Ovary (tissue), 9 donors: ENCODE results near the gene KRT86. TPM values are rescaled to one million over a fixed set of nuclear protein-coding genes. Genes with fewer than 3 reads are reported as not detected.

Source experiments
- DNase-seq, 5 donors: peaks; one replicate each; pipeline ENCODE4 v3.0.0-alpha.2; 2019 to 2020
- H3K27ac ChIP-seq, 2 donors: fragments of 200-600 bp; one replicate each; pipeline versions ENCODE4 v1.5.1 to v1.8.0; 2019 to 2022
- H3K27me3 ChIP-seq: fragments of 200-600 bp; one replicate; pipeline ENCODE4 v1.8.0; 2022
- H3K36me3 ChIP-seq: fragments of 200-600 bp; sonication (generic); one replicate; pipeline ENCODE4 v1.5.1; 2019
- H3K4me1 ChIP-seq: one replicate; pipeline ENCODE4 v1.8.1; 2013; ENCODE audit warnings: mild to moderate bottlenecking, moderate library complexity; ENCODE audit not compliant: insufficient read depth
- H3K4me3 ChIP-seq: fragments of 200-600 bp; sonication (generic); one replicate; pipeline ENCODE4 v1.5.1; 2017
- H3K9me3 ChIP-seq, 2 donors: fragments of 200-600 bp in 1 of 2; sonication (generic) in 1 of 2; one replicate each; pipeline versions ENCODE4 v1.5.1 to v1.8.1; 2013 to 2019; ENCODE audit warnings: mild to moderate bottlenecking in 1 of 2, moderate library complexity in 1 of 2
- EP300 ChIP-seq: sonication (generic); formaldehyde crosslinking; IDR thresholded peaks from one replicate; pipeline ENCODE4 v1.6.1; 2017; ENCODE audit warnings: antibody characterized with exemption
- POLR2A ChIP-seq: fragments of 450-650 bp; IDR thresholded peaks from one replicate; pipeline ENCODE4 v1.6.1; 2017; ENCODE audit warnings: antibody characterized with exemption, mild to moderate bottlenecking, moderate library complexity
- WGBS, 3 donors: extraction: QIAGEN DNeasy Blood & Tissue Kit in 1 of 3; methylation state at CpG; one replicate each; pipeline versions ENCODE4 v1.1.5 to v1.1.7; 2013 to 2017; 5-methylcytosine and 5-hydroxymethylcytosine counted together
- intact Hi-C, 4 donors: fragments of 100-400 bp; cut with DNase I; formaldehyde crosslinking; loops; one replicate each; pipeline versions ENCODE4 v1.11.0 to v1.15.1; 2022 to 2023
- polyA plus RNA-seq, 2 donors: library from polyadenylated mRNA; stranded (reverse); fragments of 200-250 nt in 1 of 2; fragments of 350-450 nt in 1 of 2; fragmentation: Illumina TruSeq in 1 of 2; extraction: RNeasy Lipid Tissue Mini Kit (QIAGEN cat#74804) in 1 of 2; gene quantifications; one replicate each; pipeline ENCODE4 v1.2.3, GENCODE V29; 2013 to 2014
- total RNA-seq, 7 donors: library from RNA; depleted of rRNA in 2 of 7; stranded (reverse); fragments of >200 nt in 2 of 7; fragmentation: NEBNext Ultra II Directional in 3 of 7; extraction: Animal tissue kit (Norgen Biotek cat#: 25700) in 3 of 7; gene quantifications; one replicate each; pipeline versions ENCODE4 v1.1.0 to v1.2.4, GENCODE V29; 2016 to 2023
- TF ChIP-seq, protein P1 (sequence below), 3 donors: fragments of 450-650 bp in 2 of 3; fragments of 200-600 bp in 1 of 3; IDR thresholded peaks; one replicate each; pipeline versions ENCODE4 v1.5.1 to v1.8.0; 2016 to 2022; ENCODE audit warnings: antibody characterized with exemption in 3 of 3, mild to moderate bottlenecking in 1 of 3
- donor health status: DM: no; HTN: no; CAD: no; lungs with moderate emphysema.
- donor health status: DM: no; HTN: no; CAD: no.
- donor health status: Bipolar disorder and iron deficiency.
- donor health status: DM: yes; HTN: yes; CAD: no.
- donor health status: DM: no; HTN: no; CAD: no.
- donor health status: DM: yes; HTN: yes; CAD: no.

KRT86 gene
- total and polyA plus RNA-seq, 9 donors = 0.69 TPM; not detected in 8

DNA sequence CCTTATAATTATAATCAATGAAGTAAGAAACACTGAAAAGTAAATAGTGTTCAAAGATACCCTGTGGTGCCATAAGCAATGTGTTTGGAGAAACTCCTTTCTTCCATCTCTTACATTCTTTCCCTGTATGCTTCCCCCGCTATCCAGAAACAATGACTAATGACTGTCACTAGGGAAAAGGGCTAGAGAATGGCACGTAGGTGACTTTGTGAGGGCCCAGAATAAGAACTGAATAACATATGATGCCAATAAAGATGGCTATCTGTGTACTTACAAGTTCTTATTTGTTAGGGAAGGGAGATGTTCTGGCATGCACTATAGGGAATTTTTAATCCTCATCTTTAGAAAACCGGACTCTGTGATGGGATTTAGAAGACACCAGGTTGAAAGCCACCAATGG, 46.1 kb upstream of the KRT86 start:
- Histone ChIP-seq H3K9me3 (no peaks in the 10 kb centered on the region), H3K27me3 (no peaks in the 10 kb centered on the region), H3K36me3 (no peaks in the 10 kb centered on the region), H3K27ac (no peak overlapping the region), H3K4me3 (no peak overlapping the region), H3K4me1 (peaks cover 7% of the 10 kb centered on the region)
- TF ChIP-seq, protein P1, sequence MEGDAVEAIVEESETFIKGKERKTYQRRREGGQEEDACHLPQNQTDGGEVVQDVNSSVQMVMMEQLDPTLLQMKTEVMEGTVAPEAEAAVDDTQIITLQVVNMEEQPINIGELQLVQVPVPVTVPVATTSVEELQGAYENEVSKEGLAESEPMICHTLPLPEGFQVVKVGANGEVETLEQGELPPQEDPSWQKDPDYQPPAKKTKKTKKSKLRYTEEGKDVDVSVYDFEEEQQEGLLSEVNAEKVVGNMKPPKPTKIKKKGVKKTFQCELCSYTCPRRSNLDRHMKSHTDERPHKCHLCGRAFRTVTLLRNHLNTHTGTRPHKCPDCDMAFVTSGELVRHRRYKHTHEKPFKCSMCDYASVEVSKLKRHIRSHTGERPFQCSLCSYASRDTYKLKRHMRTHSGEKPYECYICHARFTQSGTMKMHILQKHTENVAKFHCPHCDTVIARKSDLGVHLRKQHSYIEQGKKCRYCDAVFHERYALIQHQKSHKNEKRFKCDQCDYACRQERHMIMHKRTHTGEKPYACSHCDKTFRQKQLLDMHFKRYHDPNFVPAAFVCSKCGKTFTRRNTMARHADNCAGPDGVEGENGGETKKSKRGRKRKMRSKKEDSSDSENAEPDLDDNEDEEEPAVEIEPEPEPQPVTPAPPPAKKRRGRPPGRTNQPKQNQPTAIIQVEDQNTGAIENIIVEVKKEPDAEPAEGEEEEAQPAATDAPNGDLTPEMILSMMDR (IDR thresholded peaks at IDR 0.05) = no peak
- TF ChIP-seq EP300 = no peak
- TF ChIP-seq POLR2A = no peak
- intact Hi-C loops = no loop called here
- no peak for DNase-seq
- 69 to 76% (median 75%) methylated on average over 3 of the region's 3 CpGs for WGBS, 3 donors

DNA sequence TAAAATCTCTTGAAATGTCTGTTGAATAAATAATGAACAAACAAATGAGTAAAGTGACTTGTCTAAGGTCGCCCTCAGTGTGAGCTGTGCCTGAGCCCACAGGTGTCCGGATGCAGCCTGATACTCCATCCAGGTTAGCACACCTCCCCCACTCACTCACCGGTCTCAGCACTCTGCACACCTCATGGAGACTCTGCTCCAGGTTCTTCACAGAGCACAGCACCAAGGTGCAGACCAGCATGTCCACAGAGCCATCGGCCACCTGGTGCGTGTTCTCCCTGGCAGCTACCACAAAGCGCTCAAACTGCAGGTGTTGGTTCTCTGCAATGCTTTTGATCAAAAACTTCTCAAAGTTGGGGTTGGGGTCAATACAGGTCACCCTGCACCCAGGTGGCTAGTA, 45.5 kb upstream of the KRT86 start:
- no peak overlapping the region for H3K4me3 ChIP-seq
- no peaks in the 10 kb centered on the region for H3K27me3 ChIP-seq
- no peak for TF ChIP-seq POLR2A
- TF ChIP-seq, protein P1 (IDR thresholded peaks at IDR 0.05) = no peak
- TF ChIP-seq EP300 = no peak
- H3K27ac ChIP-seq = no peak overlapping the region
- WGBS, 3 donors = 95 to 97% (median 95%) methylated on average over 6 of the region's 6 CpGs
- H3K4me1 ChIP-seq = peaks cover 7% of the 10 kb centered on the region
- H3K36me3 ChIP-seq = no peaks in the 10 kb centered on the region
- no peaks in the 10 kb centered on the region for H3K9me3 ChIP-seq
- DNase-seq = no peak
- intact Hi-C loops = no loop called here

DNA sequence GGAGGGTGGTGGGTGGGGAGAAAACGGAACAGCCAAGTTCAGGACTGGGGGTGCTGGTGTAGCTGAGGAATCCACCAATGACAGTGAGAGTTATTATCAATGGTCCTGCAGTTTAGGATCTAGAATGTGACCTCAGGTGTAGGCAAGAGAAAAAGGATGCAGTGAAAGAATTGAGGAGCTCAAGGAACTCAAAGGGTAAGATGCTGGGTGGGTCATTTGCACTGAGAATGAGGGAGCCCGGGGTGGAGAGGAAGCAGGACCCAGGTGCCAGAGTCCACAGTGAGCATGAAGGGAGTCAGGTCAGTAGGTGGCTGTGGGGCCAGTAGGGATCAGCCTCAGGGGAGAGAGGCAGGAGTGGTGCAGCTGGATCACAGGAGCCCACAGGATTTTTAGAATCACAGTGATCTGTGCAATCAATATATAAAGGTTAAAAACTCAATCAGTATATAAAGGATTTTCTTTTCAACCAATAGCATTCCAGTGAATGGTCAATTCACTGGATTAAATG, 44.6 kb upstream of the KRT86 start:
- H3K27ac ChIP-seq = no peak overlapping the region
- TF ChIP-seq, protein P1 (IDR thresholded peaks at IDR 0.05) = no peak
- no peak for TF ChIP-seq POLR2A
- no peak for TF ChIP-seq EP300
- no peaks in the 10 kb centered on the region for H3K36me3 ChIP-seq
- no peak for DNase-seq
- H3K27me3 ChIP-seq = no peaks in the 10 kb centered on the region
- WGBS, 3 donors = 77 to 84% (median 82%) methylated on average over 2 of the region's 2 CpGs
- intact Hi-C loops = no loop called here
- H3K4me1 ChIP-seq = peaks cover 7% of the 10 kb centered on the region
- no peak overlapping the region for H3K4me3 ChIP-seq
- no peaks in the 10 kb centered on the region for H3K9me3 ChIP-seq

DNA sequence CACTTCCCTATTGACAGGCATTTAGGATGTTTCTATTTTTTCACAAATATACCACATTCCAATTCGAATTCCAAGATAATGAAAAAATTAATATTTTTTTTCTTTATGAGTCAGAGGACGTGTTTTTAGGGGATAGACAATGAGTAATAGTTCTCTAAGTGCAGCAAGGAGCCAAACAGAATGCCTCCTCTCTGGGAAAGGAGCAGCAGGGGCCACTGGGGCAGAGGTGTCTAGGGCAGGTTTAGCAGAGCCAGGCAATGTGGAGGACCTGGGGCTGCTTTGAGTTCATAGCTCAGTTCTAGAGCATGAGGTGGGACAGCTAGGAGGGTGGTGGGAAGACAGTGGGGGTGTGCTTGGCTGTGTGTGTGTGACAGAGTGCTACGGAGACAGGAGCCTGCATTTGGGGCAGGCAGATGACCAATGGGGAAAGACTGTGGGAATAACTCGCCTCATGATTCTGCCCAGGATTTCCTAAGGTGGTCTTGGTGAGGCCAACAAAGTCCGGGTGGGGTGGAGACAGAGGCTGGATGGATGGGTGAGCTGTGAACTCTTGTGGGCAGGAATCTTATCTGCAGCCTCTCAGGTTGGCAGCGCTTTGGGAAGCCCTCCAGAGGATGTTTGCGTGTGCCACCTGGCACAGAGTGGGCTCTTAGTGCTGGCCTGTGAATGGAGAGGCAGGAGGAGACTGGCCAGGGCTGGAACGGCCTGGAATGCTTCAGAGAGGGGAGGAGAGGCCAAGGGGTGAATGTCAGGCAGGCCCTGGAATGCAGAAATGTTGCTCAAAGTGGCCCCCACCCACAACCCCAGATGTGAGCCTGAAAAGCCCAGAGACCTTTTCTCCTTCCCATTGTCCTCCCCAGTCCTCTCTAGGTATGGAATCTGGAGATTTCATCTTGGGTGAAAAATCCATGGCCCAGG, 43.8 kb upstream of the KRT86 start:
- DNase-seq = no peak
- TF ChIP-seq, protein P1 (IDR thresholded peaks at IDR 0.05) = no peak
- TF ChIP-seq EP300 (no peak), POLR2A (no peak)
- H3K4me1 ChIP-seq = peaks cover 7% of the 10 kb centered on the region

More for the DNA sequence above, 43.8 kb upstream of the KRT86 start:
- Histone ChIP-seq H3K36me3 (no peaks in the 10 kb centered on the region), H3K4me3 (no peak overlapping the region), H3K9me3 (no peaks in the 10 kb centered on the region), H3K27me3 (no peaks in the 10 kb centered on the region), H3K27ac (no peak overlapping the region)
- 38 to 39% (median 39%) methylated on average over 8 of the region's 8 CpGs for WGBS, 3 donors
- intact Hi-C loops = no loop called here
